ENCODE data around the gene KLHL8. TPM values are rescaled to one million over a fixed set of nuclear protein-coding genes. Genes with fewer than 3 reads are reported as not detected.

The KLHL8 gene
- total and polyA plus RNA-seq, 7 donors: 5.1 to 33.8 (median 18.4) TPM

DNA sequence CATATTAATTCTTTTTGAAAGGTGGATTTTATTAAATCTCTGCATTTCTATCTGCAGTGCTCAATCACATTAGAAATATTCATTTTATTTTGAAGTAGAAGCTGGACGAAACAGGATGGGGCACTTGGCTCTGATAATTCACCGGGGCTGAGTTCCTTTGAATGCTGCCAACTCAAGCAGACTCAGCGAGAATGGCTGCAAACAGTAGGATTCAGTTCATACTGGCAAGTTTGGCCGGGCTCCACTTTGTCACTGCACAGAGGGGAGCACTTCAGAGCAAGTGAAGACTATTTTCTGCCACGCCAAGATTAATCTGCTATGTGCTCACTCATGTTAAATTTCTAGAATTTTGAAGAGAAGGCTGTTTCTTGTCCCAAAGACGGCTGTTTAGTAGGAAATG is 30.7 kb upstream of the KLHL8 start:
- Histone ChIP-seq H3K4me3 (no peak overlapping the region), H3K27ac (no peak overlapping the region), H3K4me1 (no peaks in the 10 kb centered on the region), H3K36me3 (ENCODE audit: insufficient read depth in 1 of 2, low read depth in 1 of 2) (no peaks in the 10 kb centered on the region), H3K27me3 (ENCODE audit: insufficient read depth in 3 of 3, low read length in 2 of 3) (no peaks in the 10 kb centered on the region), H3K9me3 (no peaks in the 10 kb centered on the region)
- DNase-seq: no peak
- intact Hi-C loops (cut with DNase I): no loop called here
- 27 to 43% (median 36%) methylated on average over 6 of the region's 6 CpGs for WGBS, 3 donors
- ATAC-seq: no peak
- TF ChIP-seq, protein P1, sequence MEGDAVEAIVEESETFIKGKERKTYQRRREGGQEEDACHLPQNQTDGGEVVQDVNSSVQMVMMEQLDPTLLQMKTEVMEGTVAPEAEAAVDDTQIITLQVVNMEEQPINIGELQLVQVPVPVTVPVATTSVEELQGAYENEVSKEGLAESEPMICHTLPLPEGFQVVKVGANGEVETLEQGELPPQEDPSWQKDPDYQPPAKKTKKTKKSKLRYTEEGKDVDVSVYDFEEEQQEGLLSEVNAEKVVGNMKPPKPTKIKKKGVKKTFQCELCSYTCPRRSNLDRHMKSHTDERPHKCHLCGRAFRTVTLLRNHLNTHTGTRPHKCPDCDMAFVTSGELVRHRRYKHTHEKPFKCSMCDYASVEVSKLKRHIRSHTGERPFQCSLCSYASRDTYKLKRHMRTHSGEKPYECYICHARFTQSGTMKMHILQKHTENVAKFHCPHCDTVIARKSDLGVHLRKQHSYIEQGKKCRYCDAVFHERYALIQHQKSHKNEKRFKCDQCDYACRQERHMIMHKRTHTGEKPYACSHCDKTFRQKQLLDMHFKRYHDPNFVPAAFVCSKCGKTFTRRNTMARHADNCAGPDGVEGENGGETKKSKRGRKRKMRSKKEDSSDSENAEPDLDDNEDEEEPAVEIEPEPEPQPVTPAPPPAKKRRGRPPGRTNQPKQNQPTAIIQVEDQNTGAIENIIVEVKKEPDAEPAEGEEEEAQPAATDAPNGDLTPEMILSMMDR (IDR thresholded peaks at IDR 0.05): no peak

DNA sequence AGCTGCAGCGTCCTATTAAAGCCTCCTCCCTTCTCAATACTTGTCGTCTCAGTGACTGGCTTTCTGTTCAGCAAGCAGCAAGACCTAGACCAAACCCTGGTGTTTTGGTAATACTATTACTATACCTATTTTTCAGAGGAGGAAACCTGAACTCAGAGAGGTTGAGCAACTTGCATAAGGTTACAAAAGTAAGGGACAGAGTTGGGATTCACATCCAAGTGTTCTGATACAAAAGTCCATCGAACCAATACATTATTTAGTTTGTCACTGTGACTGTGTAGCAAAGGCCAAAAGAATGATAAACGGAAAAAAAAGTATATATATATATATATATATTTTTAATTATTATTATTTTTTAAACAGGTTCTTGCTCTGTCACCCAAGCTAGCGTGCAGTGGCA is 29.9 kb upstream of the KLHL8 start:
- Histone ChIP-seq H3K27ac (no peak overlapping the region), H3K4me1 (no peaks in the 10 kb centered on the region), H3K9me3 (no peaks in the 10 kb centered on the region), H3K36me3 (ENCODE audit: insufficient read depth in 1 of 2, low read depth in 1 of 2) (no peaks in the 10 kb centered on the region), H3K27me3 (ENCODE audit: insufficient read depth in 3 of 3, low read length in 2 of 3) (no peaks in the 10 kb centered on the region), H3K4me3 (no peak overlapping the region)
- WGBS, 3 donors: 89 to 93% (median 90%) methylated on average over 5 of the region's 5 CpGs
- DNase-seq: no peak
- TF ChIP-seq, protein P1 (IDR thresholded peaks at IDR 0.05): no peak
- intact Hi-C loops (cut with DNase I): no loop called here
- no peak for ATAC-seq

DNA sequence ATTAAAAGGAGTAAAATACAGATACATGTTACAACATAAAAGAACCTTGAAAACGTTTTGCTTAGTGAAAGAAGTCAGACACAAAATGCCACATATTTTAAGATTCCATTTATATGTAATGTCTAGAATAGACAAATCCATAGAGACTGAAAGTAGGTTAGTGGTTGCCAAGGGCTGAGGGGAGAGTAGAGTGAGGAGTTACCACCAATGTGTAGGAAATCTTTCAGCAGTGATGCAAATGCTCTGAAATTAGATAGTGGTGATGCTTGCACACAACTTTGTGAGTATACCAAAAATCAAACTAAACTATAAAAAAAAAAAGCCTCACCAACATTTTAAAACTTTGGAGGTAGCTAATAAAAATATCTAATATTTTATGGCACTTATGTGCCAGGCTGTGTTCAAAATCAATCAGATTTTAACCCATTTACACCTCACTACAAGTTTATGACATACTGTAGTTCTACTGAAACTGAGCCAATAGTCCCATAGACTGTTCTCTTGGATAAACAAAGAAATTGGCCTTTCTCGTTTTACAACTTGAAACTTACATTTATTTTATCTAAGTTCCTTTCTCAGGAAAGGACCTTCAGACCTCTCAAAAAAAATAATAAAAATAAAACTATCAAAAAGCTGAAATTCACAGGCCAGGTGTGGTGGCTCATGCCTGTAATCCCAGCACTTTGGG is 29.1 kb upstream of the KLHL8 start:
- H3K27me3 ChIP-seq (ENCODE audit: insufficient read depth in 3 of 3, low read length in 2 of 3): no peaks in the 10 kb centered on the region
- ATAC-seq (no peak), DNase-seq (no peak)
- H3K36me3 ChIP-seq (ENCODE audit: insufficient read depth in 1 of 2, low read depth in 1 of 2): no peaks in the 10 kb centered on the region
- H3K4me1 ChIP-seq: no peaks in the 10 kb centered on the region
- 56 to 67% (median 62%) methylated on average over 2 of the region's 2 CpGs for WGBS, 3 donors
- peaks cover 3% of the 10 kb centered on the region for H3K9me3 ChIP-seq
- intact Hi-C loops (cut with DNase I): no loop called here
- no peak overlapping the region for H3K27ac ChIP-seq
- TF ChIP-seq, protein P1 (IDR thresholded peaks at IDR 0.05): no peak
- H3K4me3 ChIP-seq: no peak overlapping the region

DNA sequence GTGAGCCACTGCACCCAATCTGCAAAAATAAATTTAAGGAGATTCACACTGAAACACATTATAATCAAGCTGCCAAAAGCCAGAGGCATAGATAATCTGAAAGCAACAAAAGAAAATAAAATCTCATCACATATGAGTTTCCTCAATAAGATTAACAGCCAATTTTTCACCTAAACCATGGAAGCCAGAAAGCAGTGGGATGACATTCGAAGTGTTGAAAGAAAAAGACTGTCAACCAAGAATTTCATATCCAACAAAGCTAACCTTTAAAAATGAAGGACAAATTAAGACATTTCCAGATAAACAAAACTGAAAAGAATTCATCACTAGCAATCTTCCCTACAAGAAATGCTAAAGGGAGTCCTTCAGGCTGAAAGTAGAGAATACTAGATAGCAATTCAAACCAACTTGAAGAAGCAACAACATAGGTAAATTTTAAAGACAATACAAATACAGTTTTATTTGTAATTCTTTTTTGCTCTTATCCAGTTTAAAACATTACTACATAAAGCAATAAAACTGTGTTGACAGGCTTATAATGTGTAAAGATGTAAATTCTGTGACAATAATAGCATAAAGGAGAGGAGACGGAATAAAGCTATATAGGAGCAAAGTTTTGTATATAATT is 23.1 kb upstream of the KLHL8 start:
- Histone ChIP-seq H3K36me3 (ENCODE audit: insufficient read depth in 1 of 2, low read depth in 1 of 2) (no peaks in the 10 kb centered on the region), H3K4me1 (no peaks in the 10 kb centered on the region), H3K9me3 (peaks cover 19% of the 10 kb centered on the region), H3K4me3 (no peak overlapping the region), H3K27ac (no peak overlapping the region), H3K27me3 (ENCODE audit: insufficient read depth in 3 of 3, low read length in 2 of 3) (no peaks in the 10 kb centered on the region)
- intact Hi-C loops (cut with DNase I): no loop called here
- ATAC-seq (no peak), DNase-seq (no peak)
- TF ChIP-seq, protein P1 (IDR thresholded peaks at IDR 0.05): no peak
- 95 to 100% (median 98%) methylated on average over 2 of the region's 2 CpGs for WGBS, 3 donors
